PC-9 (cell line): ENCODE data around the gene IGSF21. TPM values are rescaled to one million over a fixed set of nuclear protein-coding genes. Genes with fewer than 3 reads are reported as not detected.

Experiments used
- BruUV-seq: library from RNA; stranded (reverse); fragments of 400-500 nt; replicated peaks from 2 replicates; lab custom pipeline; 2021; lab: Mats Ljungman, UMichigan
- CTCF ChIA-PET: fragments of 300-600 bp; sonication (Branson Sonifier 250); formaldehyde crosslinking; loops from one replicate; lab custom pipeline; 2022; ENCODE audit warnings: antibody characterized with exemption; lab: Charles Lee
- POLR2A ChIA-PET: fragments of 300-600 bp; sonication (Branson Sonifier 250); formaldehyde crosslinking; loops from one replicate; lab custom pipeline; 2022; ENCODE audit warnings: antibody characterized with exemption; ENCODE audit not compliant: unreplicated experiment; lab: Charles Lee
- DNase-seq, 2 experiments: peaks; one replicate each; pipeline versions ENCODE4 v3.0.0 to v3.0.0-alpha.2; 2015 to 2022; ENCODE audit warnings: mixed read lengths in 1 of 2
- H2AFZ ChIP-seq: fragments of 200-600 bp; sonication (generic); 2 replicates; pipeline ENCODE4 v1.8.1; 2017; ENCODE audit warnings: antibody characterized with exemption
- H3F3A ChIP-seq: fragments of 200-600 bp; sonication (generic); 2 replicates; pipeline ENCODE4 v1.8.1; 2017; ENCODE audit warnings: antibody characterized with exemption, mild to moderate bottlenecking, low read depth; ENCODE audit not compliant: insufficient read depth
- H3K27ac ChIP-seq: fragments of 200-600 bp; sonication (generic); 2 replicates; pipeline ENCODE4 v1.6.1; 2016; ENCODE audit warnings: mixed run types
- H3K27me3 ChIP-seq: fragments of 200-600 bp; sonication (generic); 2 replicates; pipeline ENCODE4 v1.6.1; 2016; ENCODE audit warnings: low read depth, mixed run types; ENCODE audit not compliant: insufficient read depth
- H3K36me3 ChIP-seq: fragments of 200-600 bp; sonication (generic); 2 replicates; pipeline ENCODE4 v1.6.1; 2016; ENCODE audit warnings: low read depth, mixed run types
- H3K4me1 ChIP-seq: fragments of 200-600 bp; sonication (generic); replicated peaks from 2 replicates; pipeline ENCODE4 v1.6.1; 2016; ENCODE audit warnings: mixed run types; ENCODE audit not compliant: insufficient read depth
- H3K4me2 ChIP-seq: fragments of 200-600 bp; sonication (generic); 2 replicates; pipeline ENCODE4 v1.6.1; 2017; ENCODE audit warnings: mixed run types
- H3K4me3 ChIP-seq: fragments of 200-600 bp; sonication (generic); 2 replicates; pipeline ENCODE4 v1.6.1; 2016; ENCODE audit warnings: mixed run types
- H3K79me2 ChIP-seq: fragments of 200-600 bp; sonication (generic); 2 replicates; pipeline ENCODE4 v1.6.1; 2017; ENCODE audit warnings: low read depth, mixed run types
- H3K9me2 ChIP-seq: fragments of 200-600 bp; sonication (generic); 2 replicates; pipeline ENCODE4 v1.8.1; 2017; ENCODE audit warnings: mild to moderate bottlenecking; ENCODE audit not compliant: insufficient read depth
- H3K9me3 ChIP-seq: fragments of 200-600 bp; sonication (generic); 2 replicates; pipeline ENCODE4 v1.8.1; 2016; ENCODE audit warnings: low read depth; ENCODE audit not compliant: insufficient read depth
- H4K20me1 ChIP-seq: fragments of 200-600 bp; sonication (generic); 2 replicates; pipeline ENCODE4 v1.8.1; 2017; ENCODE audit not compliant: insufficient read depth
- EZH2 ChIP-seq: fragments of 200-600 bp; sonication (generic); IDR thresholded peaks from 2 replicates; pipeline ENCODE4 v1.8.0; 2017; ENCODE audit warnings: antibody characterized with exemption, low read depth
- intact Hi-C: fragments of 100-400 bp; cut with micrococcal nuclease; formaldehyde crosslinking; loops from one replicate; pipeline ENCODE4 v1.10.0; 2022; ENCODE audit not compliant: unreplicated experiment
- total RNA-seq: library from RNA; stranded (reverse); gene quantifications from 2 replicates; pipeline ENCODE4 v1.2.3, GENCODE V29; 2021
- TF ChIP-seq, protein P1 (sequence below): fragments of 200-600 bp; sonication (generic); conservative IDR thresholded peaks from 2 replicates; pipeline ENCODE4 v1.6.1; 2017; ENCODE audit warnings: mixed run types, antibody characterized with exemption, mild to moderate bottlenecking, moderate library complexity

Gene IGSF21
- total RNA-seq, 1 experiment from 2014 or later = not detected

DNA sequence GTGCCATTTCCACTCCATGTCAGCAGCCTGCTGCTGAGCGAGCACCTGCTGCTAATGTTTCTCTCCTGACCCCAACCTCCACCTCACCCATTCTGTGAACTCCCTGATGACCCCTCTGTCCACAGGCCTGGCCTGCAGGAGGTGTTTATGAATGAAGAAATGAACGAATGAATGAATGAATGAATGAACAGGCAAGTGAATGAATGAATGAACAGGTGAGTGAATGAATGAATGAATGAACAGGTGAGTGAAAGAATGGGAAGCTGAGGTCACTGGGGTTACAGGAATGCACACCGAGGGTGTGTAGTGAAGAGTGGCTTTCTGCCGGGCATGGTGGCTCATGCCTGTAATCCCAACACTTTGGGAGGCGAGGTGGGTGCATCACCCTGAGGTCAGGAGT is 173.4 kb downstream of the IGSF21 start:
- no TSS peak for BruUV-seq
- CTCF ChIA-PET = no interaction called here
- peaks cover 64% of the 10 kb centered on the region for H3K27me3 ChIP-seq
- H3F3A ChIP-seq = no peaks in the 10 kb centered on the region
- H3K79me2 ChIP-seq = no peaks in the 10 kb centered on the region
- intact Hi-C loops = no loop called here
- no peaks in the 10 kb centered on the region for H4K20me1 ChIP-seq
- H3K4me3 ChIP-seq = no peak overlapping the region
- H3K4me2 ChIP-seq = no peak overlapping the region
- H3K9me3 ChIP-seq = no peaks in the 10 kb centered on the region
- POLR2A ChIA-PET = no interaction called here
- H3K36me3 ChIP-seq = no peaks in the 10 kb centered on the region
- TF ChIP-seq, protein P1, sequence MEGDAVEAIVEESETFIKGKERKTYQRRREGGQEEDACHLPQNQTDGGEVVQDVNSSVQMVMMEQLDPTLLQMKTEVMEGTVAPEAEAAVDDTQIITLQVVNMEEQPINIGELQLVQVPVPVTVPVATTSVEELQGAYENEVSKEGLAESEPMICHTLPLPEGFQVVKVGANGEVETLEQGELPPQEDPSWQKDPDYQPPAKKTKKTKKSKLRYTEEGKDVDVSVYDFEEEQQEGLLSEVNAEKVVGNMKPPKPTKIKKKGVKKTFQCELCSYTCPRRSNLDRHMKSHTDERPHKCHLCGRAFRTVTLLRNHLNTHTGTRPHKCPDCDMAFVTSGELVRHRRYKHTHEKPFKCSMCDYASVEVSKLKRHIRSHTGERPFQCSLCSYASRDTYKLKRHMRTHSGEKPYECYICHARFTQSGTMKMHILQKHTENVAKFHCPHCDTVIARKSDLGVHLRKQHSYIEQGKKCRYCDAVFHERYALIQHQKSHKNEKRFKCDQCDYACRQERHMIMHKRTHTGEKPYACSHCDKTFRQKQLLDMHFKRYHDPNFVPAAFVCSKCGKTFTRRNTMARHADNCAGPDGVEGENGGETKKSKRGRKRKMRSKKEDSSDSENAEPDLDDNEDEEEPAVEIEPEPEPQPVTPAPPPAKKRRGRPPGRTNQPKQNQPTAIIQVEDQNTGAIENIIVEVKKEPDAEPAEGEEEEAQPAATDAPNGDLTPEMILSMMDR = no peak
- no peak for TF ChIP-seq EZH2
- no peak overlapping the region for H3K27ac ChIP-seq
- no peaks in the 10 kb centered on the region for H3K9me2 ChIP-seq
- H2AFZ ChIP-seq = no peak overlapping the region
- no peaks in the 10 kb centered on the region for H3K4me1 ChIP-seq
- no peak for DNase-seq

DNA sequence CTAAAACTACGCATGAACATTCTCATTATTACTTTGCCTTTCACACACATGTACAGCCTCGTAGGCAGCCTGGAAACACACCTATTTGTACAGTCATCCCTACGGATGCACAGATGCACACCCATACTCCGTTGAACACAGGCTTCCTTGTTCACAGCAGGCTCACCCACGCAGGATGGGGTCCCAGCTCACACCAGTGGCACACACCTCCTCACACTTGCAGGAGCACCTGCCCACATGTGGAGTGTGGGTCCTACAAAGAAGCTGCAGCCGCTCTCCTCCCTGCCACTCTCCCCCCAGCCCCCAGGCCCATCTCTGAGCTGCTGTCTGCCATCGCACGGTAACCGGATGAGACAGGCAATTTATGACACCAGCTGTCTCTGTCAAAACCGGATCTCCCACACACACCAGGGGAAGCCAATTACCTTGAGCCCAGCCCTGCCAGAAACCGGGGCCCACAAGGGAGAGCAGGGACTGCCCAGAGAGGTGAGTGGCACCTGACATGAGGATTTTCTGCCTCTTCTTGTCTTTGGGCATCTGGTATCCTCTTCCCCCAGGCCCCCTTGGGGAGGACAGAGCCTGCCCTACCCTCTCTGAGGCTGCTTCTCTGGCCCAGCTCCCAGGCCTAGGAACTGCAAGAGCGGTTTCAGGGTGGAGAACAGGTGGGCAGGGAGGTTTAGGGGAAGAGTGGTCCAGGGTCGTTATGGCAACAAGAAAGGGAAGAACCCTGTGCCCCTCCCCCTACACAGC is 175.4 kb downstream of the IGSF21 start:
- Histone ChIP-seq H2AFZ (no peak overlapping the region), H3K9me2 (no peaks in the 10 kb centered on the region), H3F3A (no peaks in the 10 kb centered on the region), H3K79me2 (no peaks in the 10 kb centered on the region), H3K36me3 (no peaks in the 10 kb centered on the region), H4K20me1 (no peaks in the 10 kb centered on the region), H3K4me2 (no peak overlapping the region), H3K9me3 (no peaks in the 10 kb centered on the region), H3K27me3 (peaks cover 57% of the 10 kb centered on the region), H3K4me1 (no peaks in the 10 kb centered on the region), H3K4me3 (no peak overlapping the region), H3K27ac (no peak overlapping the region)
- ChIA-PET POLR2A (no interaction called here), CTCF (no interaction called here)
- no peak for DNase-seq
- BruUV-seq = no TSS peak
- TF ChIP-seq, protein P1 = no peak
- TF ChIP-seq EZH2 = no peak
- intact Hi-C loops = no loop called here

DNA sequence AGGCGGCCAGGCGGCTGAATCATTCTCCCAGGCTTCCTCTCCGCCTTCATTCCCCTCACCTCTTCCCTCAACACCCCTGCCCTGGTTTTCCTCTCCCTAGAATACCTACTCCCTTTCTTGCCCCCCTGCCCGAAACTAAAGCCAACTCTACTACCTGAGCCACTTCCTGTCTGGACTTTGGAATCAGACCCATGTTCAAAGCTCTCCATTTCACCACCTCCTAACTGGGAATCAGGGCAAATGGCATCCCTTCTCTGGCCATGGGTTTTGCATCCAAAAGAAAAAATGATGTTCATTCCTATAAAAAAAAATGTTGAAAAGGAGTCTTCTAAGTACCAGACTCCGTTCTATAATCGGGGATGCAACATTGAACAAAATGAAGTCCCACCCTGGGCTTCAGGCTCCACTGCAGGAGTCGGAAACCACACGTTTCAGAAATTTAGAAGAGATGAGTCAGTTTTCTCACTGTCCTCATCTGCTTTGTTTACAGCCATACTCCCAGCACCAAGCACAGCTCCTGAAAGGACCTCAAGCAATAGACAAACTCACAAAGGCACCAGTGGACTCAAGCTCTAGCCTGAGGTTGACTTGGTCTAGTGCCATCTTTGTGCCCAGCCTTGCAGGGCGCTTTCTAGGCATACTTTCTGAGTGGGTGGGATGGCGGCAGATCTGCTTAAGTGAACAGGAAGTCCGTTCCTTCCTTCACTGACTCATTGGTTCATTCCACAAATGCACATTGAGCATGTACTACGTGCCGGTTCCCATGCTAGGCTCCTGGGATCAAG is 176.2 kb downstream of the IGSF21 start:
- TF ChIP-seq, protein P1 = no peak
- no peak for TF ChIP-seq EZH2
- Histone ChIP-seq H3K9me3 (no peaks in the 10 kb centered on the region), H3F3A (no peaks in the 10 kb centered on the region), H3K4me1 (no peaks in the 10 kb centered on the region), H3K36me3 (no peaks in the 10 kb centered on the region), H3K79me2 (no peaks in the 10 kb centered on the region), H2AFZ (no peak overlapping the region), H3K27ac (no peak overlapping the region), H4K20me1 (no peaks in the 10 kb centered on the region), H3K9me2 (no peaks in the 10 kb centered on the region), H3K4me2 (no peak overlapping the region), H3K27me3 (peaks cover 61% of the 10 kb centered on the region), H3K4me3 (no peak overlapping the region)
- intact Hi-C loops = no loop called here
- DNase-seq = no peak
- ChIA-PET CTCF (no interaction called here), POLR2A (no interaction called here)
- no TSS peak for BruUV-seq
